HEK293 (cell line): ENCODE measurements around the gene DDX50.

Experiments used
- GLIS1 ChIP-seq: fragments of 450-650 bp; formaldehyde crosslinking; IDR thresholded peaks from 2 replicates; pipeline ENCODE4 v1.5.1; 2016; ENCODE audit warnings: missing biosample characterization, missing genetic modification characterization
- HIC1 ChIP-seq: fragments of 450-650 bp; formaldehyde crosslinking; IDR thresholded peaks from 2 replicates; pipeline ENCODE4 v1.5.1; 2016; ENCODE audit warnings: missing biosample characterization, missing genetic modification characterization
- IKZF3 ChIP-seq: fragments of 450-650 bp; IDR thresholded peaks from 2 replicates; pipeline ENCODE4 v1.5.0; 2018; ENCODE audit warnings: missing biosample characterization, mild to moderate bottlenecking, missing genetic modification characterization, moderate library complexity
- ZBTB1 ChIP-seq: fragments of 450-650 bp; formaldehyde crosslinking; IDR thresholded peaks from 2 replicates; pipeline ENCODE4 v1.5.1; 2016; ENCODE audit warnings: missing biosample characterization, missing genetic modification characterization
- ZBTB7A ChIP-seq: fragments of 450-650 bp; formaldehyde crosslinking; IDR thresholded peaks from 2 replicates; pipeline ENCODE4 v1.5.1; 2016; ENCODE audit warnings: low read depth, missing biosample characterization, missing genetic modification characterization
- ZEB2 ChIP-seq: fragments of 450-650 bp; formaldehyde crosslinking; IDR thresholded peaks from 2 replicates; pipeline ENCODE4 v1.5.1; 2016; ENCODE audit warnings: missing biosample characterization, missing genetic modification characterization
- ZNF114 ChIP-seq: fragments of 450-650 bp; formaldehyde crosslinking; IDR thresholded peaks from 2 replicates; pipeline ENCODE4 v1.5.0; 2017; ENCODE audit warnings: missing biosample characterization, missing genetic modification characterization
- ZNF132 ChIP-seq: fragments of 450-650 bp; formaldehyde crosslinking; IDR thresholded peaks from 2 replicates; pipeline ENCODE4 v1.5.1; 2017; ENCODE audit warnings: missing biosample characterization, missing genetic modification characterization, borderline replicate concordance
- ZNF155 ChIP-seq: fragments of 450-650 bp; formaldehyde crosslinking; IDR thresholded peaks from 2 replicates; pipeline ENCODE4 v1.5.1; 2016; ENCODE audit warnings: missing biosample characterization, missing genetic modification characterization
- ZNF26 ChIP-seq: fragments of 450-650 bp; formaldehyde crosslinking; IDR thresholded peaks from 2 replicates; pipeline ENCODE4 v1.5.1; 2016; ENCODE audit warnings: missing biosample characterization, missing genetic modification characterization
- ZNF404 ChIP-seq: fragments of 450-650 bp; formaldehyde crosslinking; IDR thresholded peaks from 2 replicates; pipeline ENCODE4 v1.5.1; 2017; ENCODE audit warnings: missing biosample characterization, missing genetic modification characterization
- ZNF423 ChIP-seq: fragments of 450-650 bp; formaldehyde crosslinking; IDR thresholded peaks from 2 replicates; pipeline ENCODE4 v1.5.1; 2016; ENCODE audit warnings: missing biosample characterization, missing genetic modification characterization
- ZNF473 ChIP-seq: fragments of 450-650 bp; formaldehyde crosslinking; IDR thresholded peaks from 2 replicates; pipeline ENCODE4 v1.5.1; 2017; ENCODE audit warnings: missing biosample characterization, missing genetic modification characterization
- ZNF518A ChIP-seq: fragments of 450-650 bp; formaldehyde crosslinking; conservative IDR thresholded peaks from 2 replicates; pipeline ENCODE4 v1.5.1; 2016; ENCODE audit warnings: low read depth, missing biosample characterization, missing genetic modification characterization
- ZNF529 ChIP-seq: fragments of 450-650 bp; formaldehyde crosslinking; IDR thresholded peaks from 2 replicates; pipeline ENCODE4 v1.5.1; 2017; ENCODE audit warnings: missing genetic modification characterization, missing biosample characterization; ENCODE audit not compliant: insufficient replicate concordance
- ZNF596 ChIP-seq: fragments of 450-650 bp; IDR thresholded peaks from 2 replicates; pipeline ENCODE4 v1.5.0; 2018; ENCODE audit warnings: missing biosample characterization, mild to moderate bottlenecking, missing genetic modification characterization, moderate library complexity
- ZNF654 ChIP-seq: fragments of 450-650 bp; formaldehyde crosslinking; IDR thresholded peaks from 2 replicates; pipeline ENCODE4 v1.5.1; 2016; ENCODE audit warnings: low read depth, missing biosample characterization, missing genetic modification characterization
- ZNF658 ChIP-seq: fragments of 450-650 bp; formaldehyde crosslinking; IDR thresholded peaks from 2 replicates; pipeline ENCODE4; 2016; ENCODE audit warnings: missing biosample characterization, missing genetic modification characterization
- ZNF660 ChIP-seq: fragments of 450-650 bp; IDR thresholded peaks from 2 replicates; pipeline ENCODE4 v1.5.1; 2018; ENCODE audit warnings: missing biosample characterization, mild to moderate bottlenecking, missing genetic modification characterization
- ZNF670 ChIP-seq: fragments of 450-650 bp; formaldehyde crosslinking; IDR thresholded peaks from 2 replicates; pipeline ENCODE4 v1.5.1; 2016; ENCODE audit warnings: missing biosample characterization, missing genetic modification characterization, low read depth
- ZNF677 ChIP-seq: fragments of 450-650 bp; IDR thresholded peaks from 2 replicates; pipeline ENCODE4 v1.5.0; 2018; ENCODE audit warnings: missing biosample characterization, mild to moderate bottlenecking, missing genetic modification characterization, moderate library complexity
- ZNF791 ChIP-seq: fragments of 450-650 bp; formaldehyde crosslinking; IDR thresholded peaks from 2 replicates; pipeline ENCODE4 v1.5.1; 2016; ENCODE audit warnings: missing biosample characterization, missing genetic modification characterization
- ZSCAN4 ChIP-seq: fragments of 450-650 bp; formaldehyde crosslinking; IDR thresholded peaks from 2 replicates; pipeline ENCODE4 v1.5.1; 2017; ENCODE audit warnings: missing biosample characterization, missing genetic modification characterization
- TF ChIP-seq, protein P1 (sequence below): fragments of 450-650 bp; formaldehyde crosslinking; IDR thresholded peaks from 2 replicates; pipeline ENCODE4 v1.5.1; 2017; ENCODE audit warnings: missing biosample characterization, mild to moderate bottlenecking, missing genetic modification characterization, moderate library complexity
- TF ChIP-seq, protein P2 (sequence below): fragments of 450-650 bp; formaldehyde crosslinking; IDR thresholded peaks from 2 replicates; pipeline ENCODE4 v1.5.1; 2016; ENCODE audit warnings: missing biosample characterization, missing genetic modification characterization

DDX50 gene

GRCh38 chr10:68871731-68872342 lies 29.3 kb upstream of the DDX50 start (continued):
- TF ChIP-seq, protein P1, sequence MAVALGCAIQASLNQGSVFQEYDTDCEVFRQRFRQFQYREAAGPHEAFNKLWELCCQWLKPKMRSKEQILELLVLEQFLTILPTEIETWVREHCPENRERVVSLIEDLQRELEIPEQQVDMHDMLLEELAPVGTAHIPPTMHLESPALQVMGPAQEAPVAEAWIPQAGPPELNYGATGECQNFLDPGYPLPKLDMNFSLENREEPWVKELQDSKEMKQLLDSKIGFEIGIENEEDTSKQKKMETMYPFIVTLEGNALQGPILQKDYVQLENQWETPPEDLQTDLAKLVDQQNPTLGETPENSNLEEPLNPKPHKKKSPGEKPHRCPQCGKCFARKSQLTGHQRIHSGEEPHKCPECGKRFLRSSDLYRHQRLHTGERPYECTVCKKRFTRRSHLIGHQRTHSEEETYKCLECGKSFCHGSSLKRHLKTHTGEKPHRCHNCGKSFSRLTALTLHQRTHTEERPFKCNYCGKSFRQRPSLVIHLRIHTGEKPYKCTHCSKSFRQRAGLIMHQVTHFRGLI (tag by site-specific recombination): peak; percentile 60; the same call in 1 of the 2 replicates
- TF ChIP-seq ZBTB7A (tag by site-specific recombination) (no peak), ZNF473 (tag by site-specific recombination) (no peak), ZNF660 (peak; percentile 96), ZNF670 (tag by site-specific recombination) (no peak), ZNF155 (tag by site-specific recombination) (no peak), IKZF3 (tag by site-specific recombination) (peak; percentile 95), ZNF404 (tag by site-specific recombination) (no peak), ZNF423 (tag by site-specific recombination) (no peak), ZSCAN4 (tag by site-specific recombination) (no peak), ZNF596 (peak; percentile 84), ZNF518A (tag by site-specific recombination) (peak; percentile 41), ZNF26 (tag by site-specific recombination) (no peak), ZNF658 (tag by site-specific recombination) (no peak), ZNF677 (tag by site-specific recombination) (no peak), ZNF132 (tag by site-specific recombination) (no peak), ZNF654 (peak; percentile 8; the same call in 1 of the 2 replicates), GLIS1 (peak; percentile 55), ZNF529 (tag by site-specific recombination) (no peak), ZNF791 (no peak), HIC1 (tag by site-specific recombination) (peak; percentile 91), ZBTB1 (tag by site-specific recombination) (peak; percentile 53; the same call in 1 of the 2 replicates), ZNF114 (tag by site-specific recombination) (no peak), ZEB2 (peak; percentile 97)
- TF ChIP-seq, protein P2, sequence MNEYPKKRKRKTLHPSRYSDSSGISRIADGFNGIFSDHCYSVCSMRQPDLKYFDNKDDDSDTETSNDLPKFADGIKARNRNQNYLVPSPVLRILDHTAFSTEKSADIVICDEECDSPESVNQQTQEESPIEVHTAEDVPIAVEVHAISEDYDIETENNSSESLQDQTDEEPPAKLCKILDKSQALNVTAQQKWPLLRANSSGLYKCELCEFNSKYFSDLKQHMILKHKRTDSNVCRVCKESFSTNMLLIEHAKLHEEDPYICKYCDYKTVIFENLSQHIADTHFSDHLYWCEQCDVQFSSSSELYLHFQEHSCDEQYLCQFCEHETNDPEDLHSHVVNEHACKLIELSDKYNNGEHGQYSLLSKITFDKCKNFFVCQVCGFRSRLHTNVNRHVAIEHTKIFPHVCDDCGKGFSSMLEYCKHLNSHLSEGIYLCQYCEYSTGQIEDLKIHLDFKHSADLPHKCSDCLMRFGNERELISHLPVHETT: peak; percentile 87
